HG02938 (cell line): ENCODE results near the gene STX16.
"Not testable (repeated sequence)": the region's sequence is repeated elsewhere in the genome, so short reads cannot be mapped to it uniquely, and the experiment has no call there.

Experiments
- ATAC-seq: cut with Tn5 transposase; IDR thresholded peaks from one replicate; pipeline ENCODE4 v1.9.1; 2021; ENCODE audit warnings: mild to moderate bottlenecking, moderate library complexity; ENCODE audit not compliant: unreplicated experiment

The STX16 gene

GRCh38 chr20:58635279-58635665 is 15.8 kb upstream of the STX16 start:
- ATAC-seq: no peak

GRCh38 chr20:58636396-58636982 is 14.6 kb upstream of the STX16 start:
- no peak for ATAC-seq

- no peak for ATAC-seq
These were observed 14.1 kb upstream of the STX16 start for GRCh38 chr20:58636983-58637421.

GRCh38 chr20:58637466-58638213 is 13.4 kb upstream of the STX16 start:
- ATAC-seq: no peak

- ATAC-seq: no peak
These were observed 12.5 kb upstream of the STX16 start for GRCh38 chr20:58638467-58639181.

GRCh38 chr20:58639182-58640146 is 11.6 kb upstream of the STX16 start:
- no peak for ATAC-seq

- ATAC-seq: no peak
These were observed 10.6 kb upstream of the STX16 start for GRCh38 chr20:58640446-58640845.

GRCh38 chr20:58642441-58642840 is 8.6 kb upstream of the STX16 start:
- ATAC-seq: no peak

GRCh38 chr20:58642896-58643295 is 8.2 kb upstream of the STX16 start:
- ATAC-seq: not testable (repeated sequence)

- no peak for ATAC-seq
These were observed 5.6 kb upstream of the STX16 start for GRCh38 chr20:58645412-58645968.

- ATAC-seq: no peak
These were observed 4.8 kb upstream of the STX16 start for GRCh38 chr20:58646257-58646656.

GRCh38 chr20:58646703-58647102 is 4.4 kb upstream of the STX16 start:
- no peak for ATAC-seq

GRCh38 chr20:58647162-58647795 is 3.8 kb upstream of the STX16 start:
- ATAC-seq: no peak

- no peak for ATAC-seq
These were observed 3.1 kb upstream of the STX16 start for GRCh38 chr20:58647796-58648501.

- not testable (repeated sequence) for ATAC-seq
These were observed 2.6 kb upstream of the STX16 start for GRCh38 chr20:58648502-58648825.

- ATAC-seq: no peak
These were observed 1.5 kb upstream of the STX16 start for GRCh38 chr20:58649288-58650180.

GRCh38 chr20:58650181-58650775 is 805 bp upstream of the STX16 start:
- peak; percentile 7 for ATAC-seq

GRCh38 chr20:58651559-58651945 is 469 bp downstream of the STX16 start:
- ATAC-seq: no peak
